HG02623 (cell line): ENCODE results near the gene FMR1.

ENCODE experiments used
- ATAC-seq: cut with Tn5 transposase; IDR thresholded peaks from one replicate; pipeline ENCODE4 v1.9.1; 2021; ENCODE audit warnings: moderate library complexity; ENCODE audit not compliant: unreplicated experiment

FMR1 gene

DNA sequence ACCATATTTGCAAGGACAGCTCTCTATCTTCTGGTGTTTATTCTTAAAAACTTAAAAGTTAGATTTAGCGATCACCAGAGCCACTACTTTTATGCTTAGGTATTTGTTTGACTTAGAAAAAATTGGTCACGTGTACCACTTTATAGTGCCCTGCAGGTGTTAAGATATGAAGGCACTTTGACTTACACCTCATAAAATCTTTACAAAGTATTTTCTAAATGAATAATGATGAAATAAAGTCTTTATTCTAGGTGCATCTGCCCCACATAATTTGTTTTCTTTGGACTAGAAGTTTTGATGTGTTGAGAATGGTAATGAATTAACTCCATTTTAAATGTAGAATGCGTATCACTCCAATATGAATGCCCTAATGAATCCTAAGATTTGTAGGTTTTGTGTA is 2.9 kb downstream of the FMR1 start:
- ATAC-seq: no peak

DNA sequence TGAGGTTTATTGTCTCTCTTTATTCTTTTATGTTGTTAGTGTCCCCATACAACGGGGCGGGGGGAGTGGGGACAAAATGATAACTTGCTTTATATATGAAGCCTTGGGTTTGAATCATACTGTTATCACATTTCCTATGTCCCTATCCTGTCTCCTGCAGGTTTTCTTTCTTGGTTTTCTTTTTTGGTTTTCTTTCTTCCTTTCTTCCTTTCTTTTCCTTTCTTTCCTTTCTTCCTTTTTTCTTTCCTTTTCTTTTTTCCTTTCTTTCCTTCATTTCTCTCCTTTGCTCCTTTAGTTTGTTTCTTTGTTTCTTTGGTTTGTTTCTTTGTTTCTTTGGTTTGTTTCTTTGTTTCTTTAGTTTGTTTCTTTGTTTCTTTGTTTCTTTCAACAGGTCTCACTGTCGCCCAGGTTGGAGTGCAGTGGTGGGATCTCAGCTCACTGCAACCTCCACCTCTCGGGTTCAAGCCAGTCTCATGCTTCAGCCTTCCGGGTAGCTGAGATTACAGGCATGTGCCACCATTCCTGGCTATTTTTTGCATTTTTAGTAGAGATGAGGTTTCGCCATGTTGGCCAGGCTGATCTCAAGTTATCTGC is 4.8 kb downstream of the FMR1 start:
- no peak for ATAC-seq

DNA sequence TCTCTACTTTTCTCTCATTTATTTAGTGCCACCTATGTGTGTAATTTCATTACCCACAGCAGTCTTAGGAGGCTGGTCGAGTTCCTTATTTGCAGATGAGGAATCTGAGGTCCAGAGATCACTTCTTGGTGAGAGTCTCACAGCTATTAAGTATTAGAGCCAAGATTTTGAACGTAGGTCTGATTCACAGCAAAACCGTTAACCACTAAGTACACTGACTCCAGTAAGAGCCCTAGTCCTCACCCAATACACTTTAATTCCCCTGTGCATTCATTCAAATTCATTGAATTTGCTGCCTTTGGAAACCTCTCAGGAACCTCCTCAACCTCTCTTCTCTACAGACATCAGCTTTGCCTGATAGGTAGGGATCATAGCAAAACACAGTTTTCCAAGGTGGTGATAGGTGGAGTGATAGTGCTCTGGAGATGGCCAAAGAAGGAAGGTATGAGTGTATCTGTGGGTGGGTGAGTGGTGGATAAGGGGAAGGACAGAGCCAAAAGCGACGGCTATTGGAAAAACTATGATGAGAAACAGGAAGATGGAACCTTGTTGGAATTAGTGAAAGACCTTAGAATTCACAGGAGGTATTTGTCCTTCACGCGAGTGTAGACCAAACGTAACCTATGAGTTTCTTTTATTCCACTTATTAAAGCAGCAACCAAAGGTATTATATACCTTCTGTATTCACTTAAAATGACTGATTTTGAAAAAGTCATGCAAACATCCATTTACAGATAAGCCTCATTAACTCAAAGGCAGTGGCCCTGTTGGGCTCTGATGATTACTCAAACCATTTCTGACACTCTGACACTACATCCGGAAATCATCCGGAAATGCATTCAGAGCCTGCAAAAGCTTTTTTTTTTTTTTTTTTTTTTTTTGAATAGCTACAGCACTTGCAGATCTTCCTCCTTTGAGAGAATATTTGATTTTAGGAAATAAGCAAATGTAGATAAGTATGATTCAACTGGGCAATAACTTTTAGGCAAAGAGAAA is 6.3 kb downstream of the FMR1 start:
- peak; percentile 71 for ATAC-seq

DNA sequence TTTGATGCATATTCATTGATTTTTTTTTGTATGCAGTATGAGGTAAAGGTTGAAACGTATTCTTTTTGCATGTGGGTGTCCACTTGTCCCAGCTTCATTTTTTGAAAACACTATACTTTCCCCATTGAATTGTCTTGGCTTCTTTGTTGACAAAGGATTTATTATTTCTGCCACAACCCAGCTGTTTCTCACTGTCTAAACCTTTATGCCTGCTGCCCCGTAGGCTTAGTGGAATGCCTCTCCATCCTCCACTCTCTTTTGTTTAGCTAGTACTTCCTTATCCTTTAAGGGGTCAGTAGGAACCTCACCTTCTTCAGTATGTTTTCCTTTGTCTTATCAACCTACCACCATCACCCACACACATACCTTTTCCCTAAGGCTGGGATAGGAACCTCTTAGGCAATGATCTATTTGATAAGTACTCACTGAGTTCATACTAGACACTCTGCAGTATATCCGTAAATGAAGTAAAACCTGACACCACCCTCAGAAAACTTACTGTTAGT is 8.5 kb downstream of the FMR1 start:
- ATAC-seq: no peak

DNA sequence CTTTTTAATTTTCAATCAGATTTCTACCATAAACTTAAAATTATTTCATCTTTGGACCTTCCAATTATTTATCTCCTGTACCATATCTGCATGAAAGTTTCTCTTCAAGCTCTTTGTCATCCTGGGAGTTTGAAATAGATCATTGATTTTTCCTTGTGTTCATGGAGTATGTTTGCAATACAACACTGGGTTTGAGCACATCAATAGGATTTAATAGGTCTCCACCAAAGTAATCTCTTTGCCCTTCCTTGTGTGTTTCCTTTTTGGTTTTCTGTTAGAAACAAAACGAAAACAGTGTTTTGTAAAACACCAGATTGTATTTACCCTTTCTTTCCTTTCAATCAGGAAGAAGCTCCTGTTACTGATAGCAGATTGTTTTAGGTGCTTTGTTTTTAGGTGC is 11.9 kb downstream of the FMR1 start:
- ATAC-seq: no peak

DNA sequence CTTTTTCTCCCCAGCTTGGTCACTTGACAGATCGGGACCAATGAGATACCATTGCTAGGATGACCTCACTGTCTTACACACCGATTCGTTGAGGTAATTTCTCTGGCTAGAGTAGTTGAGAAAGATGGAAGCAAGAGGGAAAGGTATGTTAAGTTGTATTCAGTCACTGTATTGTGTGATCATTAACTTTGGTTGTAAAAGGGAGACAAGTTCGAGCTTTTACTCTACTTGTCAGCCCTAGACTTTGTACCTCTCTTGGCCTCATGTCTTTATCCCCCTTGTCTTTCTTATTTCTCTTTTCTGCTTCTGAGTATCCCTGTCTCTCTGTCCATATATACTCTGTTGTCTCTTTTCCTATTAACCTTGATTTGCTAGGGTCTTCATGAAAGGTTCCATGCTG is 15.5 kb downstream of the FMR1 start:
- no peak for ATAC-seq

DNA sequence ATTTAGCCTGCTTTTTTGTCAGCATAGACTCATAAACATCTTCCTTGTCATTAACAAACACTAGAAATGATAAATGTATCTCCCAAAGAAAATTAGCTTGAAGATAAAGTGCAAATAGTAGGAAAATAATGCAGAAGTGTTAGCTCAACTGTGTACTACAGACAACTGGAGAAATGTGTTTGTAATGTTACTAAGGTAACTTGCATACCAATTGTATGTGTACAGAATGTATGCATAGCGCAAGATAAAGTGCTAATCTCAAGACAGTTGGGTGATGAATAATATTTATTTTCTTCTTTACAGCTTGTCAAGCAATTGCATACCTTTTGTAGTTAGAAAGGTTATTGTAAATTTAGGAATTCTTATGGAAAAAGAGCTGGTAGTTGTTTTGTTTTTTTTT is 22.1 kb downstream of the FMR1 start:
- no peak for ATAC-seq

DNA sequence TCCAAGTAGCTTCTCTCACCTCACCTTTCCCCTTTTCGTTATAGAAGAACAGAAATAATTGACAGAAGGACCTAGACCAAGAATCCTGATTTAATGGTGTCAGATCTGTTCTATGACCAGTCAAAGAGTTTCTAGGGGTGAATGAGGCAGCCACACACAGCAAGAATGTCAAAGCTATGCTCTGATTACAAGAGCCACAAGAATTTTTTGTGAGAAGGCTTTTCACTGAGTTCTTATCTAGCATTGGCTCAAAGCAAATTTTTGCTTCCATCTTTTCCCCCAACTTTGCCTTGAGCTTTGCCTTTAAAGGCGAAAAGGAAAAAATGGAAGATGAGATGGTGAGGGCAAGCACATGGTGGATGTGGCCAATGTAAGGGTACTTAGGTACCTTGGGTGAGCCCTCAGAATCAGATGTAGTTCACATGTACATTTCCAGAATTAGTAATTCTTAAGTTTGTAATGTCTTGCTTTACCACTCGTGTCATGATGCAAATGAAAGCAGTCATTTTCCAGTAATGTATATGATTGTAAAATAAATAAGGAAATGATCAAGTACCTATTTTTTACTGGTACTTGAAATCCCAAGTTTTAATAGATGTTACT is 23.5 kb downstream of the FMR1 start:
- no peak for ATAC-seq

DNA sequence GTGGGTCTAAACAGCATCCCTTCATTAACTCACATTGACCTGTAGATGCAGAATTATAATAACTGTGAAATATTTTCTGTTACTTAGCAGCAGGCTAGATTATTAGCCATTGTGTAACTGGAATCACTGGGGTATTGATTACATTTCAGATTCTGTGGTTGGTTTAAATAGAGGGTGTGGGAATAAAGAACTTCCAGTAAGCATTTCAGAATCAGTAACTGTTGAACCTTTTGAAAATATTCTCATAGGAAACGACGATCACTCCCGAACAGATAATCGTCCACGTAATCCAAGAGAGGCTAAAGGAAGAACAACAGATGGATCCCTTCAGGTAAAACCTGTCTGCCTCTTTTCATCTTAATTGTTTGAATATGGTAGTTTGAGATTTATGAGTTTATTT is 33.6 kb downstream of the FMR1 start:
- no peak for ATAC-seq

DNA sequence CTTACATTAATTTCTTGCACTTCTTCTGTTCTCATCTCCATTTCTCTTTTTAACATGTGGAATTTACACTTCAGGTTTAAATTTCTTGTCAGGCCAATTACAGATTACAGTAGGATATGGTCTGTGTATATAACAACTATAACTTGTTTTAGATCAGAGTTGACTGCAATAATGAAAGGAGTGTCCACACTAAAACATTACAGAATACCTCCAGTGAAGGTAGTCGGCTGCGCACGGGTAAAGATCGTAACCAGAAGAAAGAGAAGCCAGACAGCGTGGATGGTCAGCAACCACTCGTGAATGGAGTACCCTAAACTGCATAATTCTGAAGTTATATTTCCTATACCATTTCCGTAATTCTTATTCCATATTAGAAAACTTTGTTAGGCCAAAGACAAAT is 36.8 kb downstream of the FMR1 start:
- no peak for ATAC-seq

DNA sequence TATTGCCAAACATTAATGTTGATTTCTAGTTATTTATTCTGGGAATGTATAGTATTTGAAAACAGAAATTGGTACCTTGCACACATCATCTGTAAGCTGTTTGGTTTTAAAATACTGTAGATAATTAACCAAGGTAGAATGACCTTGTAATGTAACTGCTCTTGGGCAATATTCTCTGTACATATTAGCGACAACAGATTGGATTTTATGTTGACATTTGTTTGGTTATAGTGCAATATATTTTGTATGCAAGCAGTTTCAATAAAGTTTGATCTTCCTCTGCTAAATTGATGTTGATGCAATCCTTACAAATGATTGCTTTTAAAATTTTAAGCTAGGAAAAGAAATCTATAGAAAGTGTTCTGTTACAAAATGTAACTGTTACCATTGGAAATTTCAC is 38.6 kb downstream of the FMR1 start:
- no peak for ATAC-seq

DNA sequence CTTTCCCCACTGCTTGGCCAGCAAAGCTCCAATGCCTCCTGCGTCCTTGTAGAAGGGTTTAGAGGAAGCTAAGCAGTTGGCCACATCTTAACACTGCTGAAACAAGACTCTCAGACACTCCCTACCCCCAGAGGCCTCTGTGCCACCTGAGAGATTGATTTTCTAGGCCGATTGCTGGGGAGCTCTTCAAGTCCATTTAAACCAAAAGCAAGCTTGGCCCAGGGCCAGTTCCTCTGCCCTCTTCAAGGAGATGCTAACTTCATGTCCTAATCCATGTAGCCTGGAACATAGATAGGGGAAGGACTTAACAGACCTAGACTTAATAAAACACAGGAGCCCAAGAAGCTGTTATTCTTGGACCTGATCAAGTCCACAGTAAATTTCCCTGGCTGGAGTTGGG is 42.3 kb downstream of the FMR1 start:
- ATAC-seq: no peak

DNA sequence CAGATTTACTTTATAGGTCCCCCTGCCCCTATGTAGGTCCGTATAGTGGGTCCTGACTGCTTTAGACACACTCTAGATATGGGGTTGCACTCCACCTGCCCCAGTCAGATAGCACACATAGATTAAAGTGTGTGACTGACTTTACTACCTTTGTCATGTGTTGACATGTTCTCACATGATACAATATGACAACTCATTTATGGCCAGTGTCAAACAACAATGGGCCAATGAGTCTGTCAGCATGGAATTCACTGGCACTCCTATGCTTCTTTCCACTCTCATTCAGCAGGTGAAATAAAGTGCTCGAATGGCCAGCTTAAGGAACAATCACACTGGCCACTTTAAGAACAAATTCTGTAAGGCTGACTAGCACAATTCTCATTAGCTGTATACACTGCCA is 45.6 kb downstream of the FMR1 start:
- no peak for ATAC-seq

DNA sequence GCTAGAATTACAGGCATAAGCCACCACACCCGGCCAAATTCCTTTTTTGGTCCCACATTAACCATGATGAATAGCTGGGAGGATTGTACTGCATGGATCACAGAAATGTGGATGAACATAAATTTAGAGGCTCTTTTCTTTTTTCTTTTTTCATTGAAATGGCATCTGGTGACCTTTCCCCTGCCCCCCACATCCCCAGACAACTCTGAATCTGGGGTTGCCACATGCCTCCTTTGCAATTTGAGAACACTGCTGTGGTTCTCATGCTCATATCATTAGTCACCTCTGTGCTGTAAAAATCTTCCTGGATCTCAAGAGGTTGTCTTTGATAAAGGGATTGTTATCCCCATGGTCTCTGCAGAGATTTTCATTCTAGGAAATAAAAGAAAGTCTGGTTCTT is 46.6 kb downstream of the FMR1 start:
- ATAC-seq: no peak

DNA sequence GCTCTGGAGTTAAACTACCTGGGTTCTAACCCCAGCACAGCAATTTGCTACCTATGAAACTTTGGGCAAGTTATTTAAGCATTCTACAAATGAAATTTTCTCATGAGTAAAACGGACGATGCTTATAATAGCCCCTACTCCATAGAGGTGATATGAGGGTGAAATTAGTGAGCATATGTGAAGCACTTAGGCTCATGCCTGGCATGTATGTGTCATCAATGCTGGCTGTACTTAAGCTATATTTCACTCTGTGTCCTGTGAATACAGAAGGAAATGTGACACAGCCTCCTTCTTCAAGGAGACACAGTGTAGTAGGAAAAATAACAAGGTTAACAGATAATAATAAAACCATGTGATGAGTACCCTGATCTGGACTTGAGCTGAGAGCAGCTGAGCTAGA is 49.0 kb downstream of the FMR1 start:
- ATAC-seq: no peak

DNA sequence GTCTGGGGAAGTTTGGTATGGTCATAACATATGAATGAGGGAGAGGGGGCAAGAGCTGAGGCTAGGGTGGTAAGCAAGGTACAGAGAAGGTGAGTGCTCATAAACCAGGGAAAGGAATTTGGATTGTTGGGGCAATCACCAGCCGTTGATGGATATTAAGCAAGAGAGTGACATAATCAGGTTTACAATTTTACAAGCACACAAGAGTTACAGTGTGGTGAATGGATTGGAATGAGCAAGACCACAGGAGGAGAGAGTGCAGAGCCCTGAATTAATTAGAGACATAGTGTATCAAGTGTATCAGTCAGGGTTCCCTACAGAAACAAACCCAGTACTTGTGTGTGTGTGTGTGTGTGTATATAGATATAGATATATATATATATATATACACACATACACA is 50.8 kb downstream of the FMR1 start:
- no peak for ATAC-seq

DNA sequence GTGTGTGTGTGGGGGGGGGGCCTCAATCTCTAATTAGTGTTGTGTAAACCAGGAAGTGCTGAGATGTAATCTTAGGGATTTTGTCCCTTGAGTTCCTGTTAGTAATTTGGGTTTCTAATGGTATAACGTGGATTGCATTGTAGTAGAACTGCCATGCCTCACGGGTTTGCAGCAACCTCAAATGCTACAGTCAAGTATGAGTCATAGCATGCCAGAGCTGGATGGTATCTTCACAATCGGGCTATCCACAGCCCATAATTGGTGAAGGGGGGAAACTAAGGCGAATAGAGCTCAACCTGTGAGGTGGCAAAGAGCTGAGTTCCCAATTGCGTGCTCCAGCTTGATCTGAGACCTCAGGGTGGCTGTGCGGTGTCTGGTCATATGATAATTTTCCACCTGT is 67.2 kb downstream of the FMR1 start:
- ATAC-seq: no peak

DNA sequence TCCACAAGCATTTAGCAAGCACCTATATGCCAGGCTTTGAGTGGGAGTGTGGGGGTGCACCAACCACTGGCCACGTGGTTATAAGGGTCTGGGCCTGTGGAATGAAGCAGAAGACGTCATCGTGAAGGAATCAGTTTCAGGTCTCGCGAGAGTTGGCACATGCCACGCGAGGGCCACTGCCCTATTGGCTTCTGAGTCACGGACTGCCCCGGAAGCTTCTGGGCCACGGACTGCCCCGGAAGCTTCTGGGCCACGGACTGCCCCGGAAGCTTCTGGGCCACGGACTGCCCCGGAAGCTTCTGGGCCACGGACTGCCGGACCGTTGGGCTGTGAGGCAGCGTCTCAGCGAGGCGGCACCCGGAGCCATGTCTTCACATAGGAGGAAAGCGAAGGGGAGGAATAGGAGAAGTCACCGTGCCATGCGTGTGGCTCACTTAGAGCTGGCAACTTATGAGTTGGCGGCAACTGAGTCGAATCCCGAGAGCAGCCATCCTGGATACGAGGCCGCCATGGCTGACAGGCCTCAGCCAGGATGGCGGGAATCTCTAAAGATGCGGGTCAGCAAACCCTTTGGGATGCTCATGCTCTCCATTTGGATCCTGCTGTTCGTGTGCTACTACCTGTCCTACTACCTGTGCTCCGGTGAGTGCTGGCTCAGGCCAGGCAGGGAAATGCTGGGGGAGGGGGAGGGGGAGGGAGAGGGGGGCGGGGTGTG is 69.5 kb downstream of the FMR1 start, which contains the start of gene FMR1NB:
Gene FMR1NB (plus strand): TSS at position 300 of the 715 bp plus-strand sequence. CDS start 66 bp downstream, at position 366.
- ATAC-seq: no peak
